Natural killer cell treated with Interleukin-12 subunit alpha and Interleukin-12 subunit beta and Interleukin-15 and Interleukin-18, amount 100 ng/mL, for 72 hours (primary cell): ENCODE measurements around the gene ETAA1. TPM values are rescaled to one million over a fixed set of nuclear protein-coding genes. Genes with fewer than 3 reads are reported as not detected.

Experiments used
- ATAC-seq, 2 donors: fragments of 150-1000 bp; cut with Tn5 transposase in 1 of 2; sonication (Bioruptor Pico), chemical (Tn5 transposase) in 1 of 2; 2 replicates each; pipeline ENCODE4 v1.10.0; 2021
- DNase-seq: peaks from one replicate; pipeline ENCODE4 v3.0.0; 2022; ENCODE audit warnings: low spot score
- H3K27ac Mint-ChIP-seq, 2 donors: 1 replicate in 1 of 2; 2 replicates in 1 of 2; pipeline ENCODE4 v1.8.0; 2022; ENCODE audit warnings: mixed read lengths in 2 of 2, mild to moderate bottlenecking in 1 of 2, moderate library complexity in 1 of 2
- H3K27me3 Mint-ChIP-seq, 2 donors: 1 replicate in 1 of 2; 2 replicates in 1 of 2; pipeline ENCODE4 v1.8.0; 2022; ENCODE audit warnings: mixed read lengths in 2 of 2
- H3K36me3 Mint-ChIP-seq: one replicate; pipeline ENCODE4 v1.8.0; 2022; ENCODE audit warnings: mixed read lengths
- H3K4me1 Mint-ChIP-seq, 2 donors: 1 replicate in 1 of 2; 2 replicates in 1 of 2; pipeline ENCODE4 v1.8.0; 2022; ENCODE audit warnings: low read depth in 2 of 2, mixed read lengths in 2 of 2, mild to moderate bottlenecking in 1 of 2
- H3K4me3 Mint-ChIP-seq: one replicate; pipeline ENCODE4 v1.8.0; 2022; ENCODE audit warnings: mixed read lengths
- H3K9me3 Mint-ChIP-seq: 2 replicates; pipeline ENCODE4 v1.8.0; 2022; ENCODE audit warnings: mixed read lengths
- total RNA-seq, 2 donors: library from RNA; stranded (reverse); gene quantifications; one replicate each; pipeline ENCODE4 v1.2.3, GENCODE V29; 2022

The ETAA1 gene
- total RNA-seq = 1 to 10 TPM; 6.9 to 8.0 TPM

DNA sequence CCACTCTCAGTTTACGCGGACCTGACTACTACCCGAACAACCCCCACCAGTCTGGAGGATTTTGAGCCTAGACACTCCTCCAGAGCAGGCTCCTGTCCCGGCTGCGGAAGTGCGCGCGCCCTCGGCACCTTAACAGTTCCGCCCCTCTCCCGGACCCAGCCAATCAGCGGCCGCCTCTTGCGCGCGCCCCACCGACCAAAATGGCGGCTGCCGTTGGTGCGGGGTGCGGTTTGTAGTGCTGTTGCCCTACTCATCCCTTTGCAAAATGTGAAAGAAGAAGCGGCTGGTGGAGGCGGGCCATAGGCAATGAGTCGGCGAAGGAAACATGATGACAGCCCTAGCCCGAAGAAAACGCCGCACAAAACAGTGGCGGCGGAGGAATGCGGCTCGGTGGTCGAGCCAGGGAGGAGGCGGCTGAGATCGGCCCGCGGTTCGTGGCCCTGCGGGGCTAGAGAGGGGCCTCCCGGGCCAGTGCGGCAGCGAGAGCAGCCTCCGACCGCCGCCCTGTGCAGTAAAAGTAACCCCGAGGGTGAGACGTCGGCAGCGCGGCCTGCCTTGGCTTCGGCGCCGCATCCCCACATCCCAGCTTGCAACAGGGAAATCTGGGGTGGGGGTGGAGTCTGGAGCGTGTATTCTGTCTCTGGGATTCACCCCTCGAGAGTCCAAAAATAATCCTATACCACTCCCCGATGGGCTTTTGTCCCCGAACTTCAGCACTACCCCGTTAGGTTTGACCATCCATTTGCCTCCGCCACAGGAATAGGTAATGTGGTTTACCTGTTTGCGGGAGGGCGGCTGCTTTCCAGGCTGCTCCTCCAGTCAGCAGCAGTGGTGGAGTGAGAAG is at the start of gene ETAA1:
Gene ETAA1 (plus strand): TSS at position 191 of the 844 bp plus-strand sequence. CDS start 116 bp downstream, at position 307.
- no peaks in the 10 kb centered on the region for H3K9me3 Mint-ChIP-seq
- peak within 1 kb of the TSS; percentile 91 to 95 for H3K27ac Mint-ChIP-seq
- ATAC-seq = peak; percentile 100
- no peaks in the 10 kb centered on the region for H3K27me3 Mint-ChIP-seq
- peak within 1 kb of the TSS; percentile 98 for H3K4me3 Mint-ChIP-seq
- H3K4me1 Mint-ChIP-seq = peaks cover 5 to 12% of the 10 kb centered on the region in 2 donors
- peak; percentile 94 for DNase-seq
- H3K36me3 Mint-ChIP-seq = peaks cover 4% of the 10 kb centered on the region

DNA sequence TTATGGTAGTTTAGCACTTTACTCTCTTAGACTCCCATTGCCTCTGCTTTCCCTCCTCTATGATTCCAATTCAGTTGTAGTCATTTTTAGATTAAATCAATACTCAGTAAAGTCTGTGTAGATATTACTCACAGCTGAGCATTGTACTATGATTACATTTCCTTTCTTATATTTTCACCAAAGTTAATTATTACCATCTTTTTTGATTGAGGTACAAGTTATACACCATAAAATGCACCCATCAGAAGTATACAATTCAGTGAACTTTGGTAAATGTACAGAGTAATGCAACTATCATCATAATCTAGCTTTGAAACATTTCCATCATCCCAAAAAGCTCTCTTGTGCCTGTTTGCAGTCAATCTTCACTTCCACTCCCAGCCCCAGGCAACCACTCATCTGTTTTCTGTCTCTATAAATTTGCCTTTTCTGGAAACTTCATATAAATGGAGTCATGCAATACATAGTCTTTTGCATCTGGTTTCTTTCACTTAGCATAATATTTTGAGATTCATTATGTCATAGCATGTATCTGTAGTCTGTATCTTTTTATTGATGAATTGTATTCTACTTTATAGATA is 30.2 kb upstream of the ETAA1 start:
- Mint-ChIP-seq H3K27ac (no peak overlapping the region), H3K36me3 (no peaks in the 10 kb centered on the region), H3K9me3 (peaks cover 4% of the 10 kb centered on the region), H3K27me3 (peaks cover 32 to 56% of the 10 kb centered on the region in 2 donors), H3K4me1 (no peaks in the 10 kb centered on the region), H3K4me3 (no peak overlapping the region)
- ATAC-seq (no peak), DNase-seq (no peak)

DNA sequence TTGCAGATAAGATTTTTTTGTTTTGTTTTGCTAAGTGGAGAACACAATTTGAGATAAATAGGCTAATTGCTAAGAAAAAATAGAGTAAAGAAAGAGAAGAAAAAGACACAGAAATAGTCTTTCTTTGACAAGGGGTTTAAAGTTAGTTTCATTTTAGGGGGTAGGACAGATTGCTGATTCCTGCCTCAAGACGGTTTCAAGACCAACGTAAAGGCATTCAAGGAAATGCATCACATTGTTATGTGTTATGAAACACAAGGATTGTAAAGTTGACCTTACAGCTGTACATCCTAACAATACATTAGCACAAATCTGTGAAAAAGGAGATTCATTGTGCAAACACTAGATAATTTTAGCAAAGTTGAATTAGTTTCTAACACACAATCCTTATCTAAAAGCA is 22.7 kb upstream of the ETAA1 start:
- peaks cover 4 to 18% of the 10 kb centered on the region in 2 donors for H3K27me3 Mint-ChIP-seq
- H3K36me3 Mint-ChIP-seq = no peaks in the 10 kb centered on the region
- ATAC-seq = no peak
- no peak overlapping the region for H3K27ac Mint-ChIP-seq
- H3K4me3 Mint-ChIP-seq = peak overlapping the region; percentile 16
- H3K9me3 Mint-ChIP-seq = no peaks in the 10 kb centered on the region
- DNase-seq = no peak
- H3K4me1 Mint-ChIP-seq = peaks cover 0 to 6% of the 10 kb centered on the region in 2 donors

DNA sequence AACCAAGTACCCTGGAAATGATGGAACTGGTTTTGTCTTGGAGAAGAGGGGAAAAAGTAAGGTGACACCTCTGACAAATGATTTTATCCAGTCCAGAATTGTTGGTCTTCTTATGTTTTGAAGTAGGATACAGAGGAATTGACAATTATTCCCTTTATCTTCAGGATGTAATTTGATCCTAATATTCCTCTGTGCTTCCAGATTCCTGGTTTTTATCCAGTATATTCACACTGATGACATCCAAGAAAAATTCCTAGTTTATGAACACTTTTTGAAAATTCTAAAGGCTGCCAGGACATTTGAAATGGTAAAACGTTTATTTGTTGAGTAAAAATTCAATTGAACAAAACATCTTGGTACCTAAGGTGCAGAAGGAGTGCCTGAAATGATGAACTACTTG is 22.2 kb upstream of the ETAA1 start:
- Mint-ChIP-seq H3K9me3 (no peaks in the 10 kb centered on the region), H3K27ac (no peak overlapping the region), H3K4me1 (peaks cover 0 to 6% of the 10 kb centered on the region in 2 donors), H3K36me3 (no peaks in the 10 kb centered on the region), H3K4me3 (no peak overlapping the region), H3K27me3 (peaks cover 4 to 15% of the 10 kb centered on the region in 2 donors)
- no peak for DNase-seq
- no peak for ATAC-seq

DNA sequence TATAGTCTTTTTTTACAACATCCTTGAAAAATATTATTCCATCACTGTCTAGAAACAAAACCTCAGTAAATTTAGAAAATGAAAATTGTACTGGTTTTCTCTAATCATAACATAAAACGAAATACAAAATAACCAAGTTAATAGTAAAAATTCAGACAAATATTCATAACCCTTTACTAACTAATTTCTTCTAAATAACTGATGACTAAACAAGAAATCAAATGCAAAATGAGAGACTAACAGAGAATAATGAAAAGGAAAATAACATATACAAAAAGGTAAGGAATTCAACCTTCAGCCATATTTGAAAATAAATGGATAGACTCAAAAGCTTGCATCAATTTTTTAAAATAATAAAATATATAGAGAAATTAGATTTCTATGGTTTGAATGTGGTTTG is 18.6 kb upstream of the ETAA1 start:
- ATAC-seq = no peak
- Mint-ChIP-seq H3K36me3 (no peaks in the 10 kb centered on the region), H3K27me3 (peaks cover 4 to 11% of the 10 kb centered on the region in 2 donors)

DNA sequence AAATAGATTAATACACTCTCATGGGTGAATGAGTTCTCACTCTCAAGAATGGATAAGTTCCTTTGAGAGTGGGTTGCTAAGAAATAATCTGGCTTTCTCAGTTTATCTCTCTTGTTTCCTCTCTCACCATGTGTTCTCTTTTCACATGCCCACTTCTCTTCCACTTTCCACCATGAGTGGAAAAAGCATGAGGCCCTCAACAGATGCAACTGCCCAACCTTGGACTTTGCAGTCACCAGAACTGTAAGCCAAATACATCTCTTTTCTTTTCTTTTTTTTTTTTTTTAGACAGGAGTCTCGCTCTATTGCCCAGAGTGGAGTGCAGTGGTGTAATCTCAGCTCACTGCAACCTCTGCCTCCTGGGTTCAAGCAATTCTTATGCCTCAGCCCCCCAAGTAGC is 18.1 kb upstream of the ETAA1 start:
- ATAC-seq (no peak), DNase-seq (no peak)
- Mint-ChIP-seq H3K36me3 (no peaks in the 10 kb centered on the region), H3K27me3 (peaks cover 4 to 10% of the 10 kb centered on the region in 2 donors), H3K9me3 (no peaks in the 10 kb centered on the region), H3K4me1 (peaks cover 0 to 8% of the 10 kb centered on the region in 2 donors), H3K27ac (no peak overlapping the region), H3K4me3 (no peak overlapping the region)

More for the DNA sequence above, 18.6 kb upstream of the ETAA1 start:
- no peak for DNase-seq
- Mint-ChIP-seq H3K4me1 (peaks cover 0 to 8% of the 10 kb centered on the region in 2 donors), H3K9me3 (no peaks in the 10 kb centered on the region), H3K4me3 (no peak overlapping the region), H3K27ac (no peak overlapping the region)

DNA sequence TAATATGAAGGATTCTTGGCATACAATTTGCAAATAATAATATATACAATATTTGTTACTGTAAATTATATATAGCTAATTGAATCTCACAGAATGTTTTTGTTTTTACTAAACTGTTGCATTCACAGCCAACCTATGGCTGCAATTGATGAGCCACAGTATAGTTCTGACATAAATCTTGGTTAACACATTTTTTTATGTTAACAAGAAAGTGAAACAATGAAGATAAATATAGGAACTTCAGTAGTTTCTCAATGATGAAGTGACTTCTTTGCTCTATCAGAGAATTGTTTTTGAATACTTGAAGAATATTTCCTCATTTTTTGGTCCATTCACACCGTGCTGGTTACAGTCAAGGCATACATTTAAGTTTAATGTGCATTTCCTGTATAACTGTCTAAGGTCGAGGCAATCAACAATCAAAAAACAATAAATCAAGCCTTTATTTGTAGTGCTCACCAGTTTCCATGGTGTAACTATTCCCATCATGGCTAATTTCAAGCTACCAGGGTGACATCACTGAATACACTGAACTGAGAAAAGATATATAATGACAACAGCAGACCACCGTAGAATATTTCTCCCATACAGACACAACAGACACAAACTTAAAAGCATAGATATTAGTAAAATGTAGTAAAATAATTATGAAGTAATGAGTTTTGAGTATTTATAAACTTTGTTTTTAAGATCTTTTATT is 12.9 kb upstream of the ETAA1 start:
- Mint-ChIP-seq H3K4me3 (peak overlapping the region; percentile 62), H3K9me3 (no peaks in the 10 kb centered on the region), H3K36me3 (no peaks in the 10 kb centered on the region), H3K27ac (peak overlapping the region; percentile 67 to 90), H3K4me1 (peaks cover 7 to 11% of the 10 kb centered on the region in 2 donors), H3K27me3 (no peaks in the 10 kb centered on the region)
- DNase-seq (no peak), ATAC-seq (peak; percentile 77 to 87)

DNA sequence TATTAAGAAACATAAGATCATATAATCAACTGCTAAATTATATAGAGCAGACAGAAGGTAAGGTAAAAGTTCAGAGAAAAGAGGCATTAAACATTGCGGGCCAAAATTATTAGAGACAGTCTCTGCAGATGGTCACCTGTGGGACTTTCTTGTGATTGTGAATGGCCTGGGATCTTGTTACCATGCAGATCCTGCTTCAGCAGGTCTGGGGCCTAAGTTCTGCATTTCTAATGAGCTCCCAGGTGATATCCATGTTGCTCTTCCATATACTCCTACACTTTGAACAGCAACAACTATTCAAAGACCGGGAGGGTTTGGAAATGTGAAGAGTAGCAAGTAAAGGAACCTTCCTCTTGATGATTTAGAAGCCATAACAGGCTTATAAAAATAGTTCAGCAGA is 8.5 kb upstream of the ETAA1 start:
- H3K36me3 Mint-ChIP-seq = no peaks in the 10 kb centered on the region
- DNase-seq (no peak), ATAC-seq (no peak)
- peaks cover 5 to 11% of the 10 kb centered on the region in 2 donors for H3K4me1 Mint-ChIP-seq
- no peaks in the 10 kb centered on the region for H3K9me3 Mint-ChIP-seq
- H3K27me3 Mint-ChIP-seq = no peaks in the 10 kb centered on the region
- no peak overlapping the region for H3K4me3 Mint-ChIP-seq
- no peak overlapping the region for H3K27ac Mint-ChIP-seq

DNA sequence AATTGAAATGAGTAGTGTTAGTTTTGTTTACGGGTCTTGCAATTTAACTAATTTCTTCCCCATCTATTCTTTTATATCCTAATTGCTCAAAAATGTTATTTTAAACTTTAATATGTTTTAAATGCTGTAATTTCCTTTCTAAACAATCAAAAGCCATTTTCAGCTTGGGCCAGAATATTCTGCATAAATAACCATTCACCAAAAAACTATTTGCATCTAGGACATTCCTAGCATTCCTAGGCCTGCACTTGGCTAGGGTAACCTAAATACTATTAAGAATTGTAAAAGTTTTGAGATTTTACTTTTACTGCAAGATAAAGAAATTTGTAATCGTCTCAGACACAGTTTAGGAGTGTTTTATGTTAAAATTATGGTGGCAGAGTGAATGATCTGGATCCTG is 7.8 kb upstream of the ETAA1 start:
- peaks cover 3 to 9% of the 10 kb centered on the region in 2 donors for H3K4me1 Mint-ChIP-seq
- H3K36me3 Mint-ChIP-seq = no peaks in the 10 kb centered on the region
- H3K27me3 Mint-ChIP-seq = no peaks in the 10 kb centered on the region
- ATAC-seq = no peak
- no peak overlapping the region for H3K27ac Mint-ChIP-seq
- H3K9me3 Mint-ChIP-seq = no peaks in the 10 kb centered on the region
- H3K4me3 Mint-ChIP-seq = no peak overlapping the region
- no peak for DNase-seq

DNA sequence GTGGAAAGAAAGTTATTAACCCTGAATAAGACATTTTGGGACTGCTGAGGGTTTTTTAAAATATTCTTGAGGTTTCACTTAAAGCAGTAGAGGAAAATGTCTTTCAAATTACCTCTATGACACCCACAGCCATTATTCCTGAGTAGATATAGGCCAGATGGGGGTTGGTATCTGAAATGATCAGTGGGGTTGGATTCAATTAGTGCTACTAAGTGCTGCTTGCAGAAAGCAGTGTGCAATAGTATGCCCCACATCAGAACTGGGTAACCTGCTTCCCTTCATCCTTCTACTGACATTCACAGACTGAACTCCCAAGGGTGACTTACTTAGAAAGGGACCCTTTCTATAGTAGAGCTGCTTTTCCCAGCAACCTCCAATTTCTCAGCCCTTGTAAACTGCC is 7.3 kb upstream of the ETAA1 start:
- H3K27me3 Mint-ChIP-seq = no peaks in the 10 kb centered on the region
- no peak for DNase-seq
- H3K9me3 Mint-ChIP-seq = no peaks in the 10 kb centered on the region
- H3K4me1 Mint-ChIP-seq = peaks cover 0 to 6% of the 10 kb centered on the region in 2 donors
- no peak overlapping the region for H3K4me3 Mint-ChIP-seq
- H3K36me3 Mint-ChIP-seq = no peaks in the 10 kb centered on the region
- ATAC-seq = no peak
- no peak overlapping the region for H3K27ac Mint-ChIP-seq

DNA sequence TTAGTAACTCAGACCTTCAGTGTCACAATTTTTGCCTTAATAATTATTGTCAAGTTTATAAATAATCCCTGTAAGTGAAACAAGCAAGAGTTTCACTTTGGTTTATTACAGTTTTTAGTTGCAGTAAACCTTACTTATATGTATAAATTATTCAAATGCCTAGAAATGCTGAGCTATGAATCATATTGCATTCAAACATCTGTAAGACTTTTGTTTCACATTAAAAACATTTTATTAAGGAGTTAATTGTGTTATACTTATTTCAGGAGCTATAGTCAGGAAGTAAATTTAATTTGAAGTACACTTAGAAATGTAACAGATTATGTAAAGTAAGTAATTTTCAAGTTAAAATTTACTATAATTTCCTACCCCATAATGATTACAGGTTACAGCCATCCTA is 3.9 kb upstream of the ETAA1 start:
- Mint-ChIP-seq H3K9me3 (no peaks in the 10 kb centered on the region), H3K4me3 (no peak overlapping the region), H3K27ac (no peak overlapping the region), H3K36me3 (peaks cover 4% of the 10 kb centered on the region), H3K4me1 (peaks cover 5 to 7% of the 10 kb centered on the region in 2 donors), H3K27me3 (no peaks in the 10 kb centered on the region)
- DNase-seq (no peak), ATAC-seq (no peak)

DNA sequence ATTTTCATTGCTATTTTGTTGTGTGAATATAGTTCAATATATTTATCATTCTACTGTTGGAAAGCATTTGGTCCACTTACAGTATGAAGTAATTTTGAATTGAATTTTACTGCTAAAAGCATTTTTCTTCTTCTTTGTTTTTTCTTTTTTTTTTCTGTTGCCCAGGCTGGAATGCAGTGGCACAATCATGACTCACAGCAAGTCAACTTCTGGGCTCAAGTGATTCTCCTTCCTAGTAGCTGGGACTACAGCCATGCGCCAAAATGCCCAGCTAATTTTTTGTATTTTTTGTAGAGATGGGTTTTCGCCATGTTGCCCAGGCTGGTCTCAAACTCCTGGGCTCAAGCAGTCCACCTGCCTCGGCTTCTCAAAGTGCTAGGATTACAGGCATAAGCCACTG is 2.4 kb upstream of the ETAA1 start:
- Mint-ChIP-seq H3K4me1 (peaks cover 5 to 7% of the 10 kb centered on the region in 2 donors), H3K36me3 (peaks cover 4% of the 10 kb centered on the region), H3K9me3 (no peaks in the 10 kb centered on the region), H3K27ac (peak overlapping the region in 1 of 2 donors; percentile 12), H3K27me3 (no peaks in the 10 kb centered on the region), H3K4me3 (no peak overlapping the region)
- DNase-seq (no peak), ATAC-seq (no peak)

DNA sequence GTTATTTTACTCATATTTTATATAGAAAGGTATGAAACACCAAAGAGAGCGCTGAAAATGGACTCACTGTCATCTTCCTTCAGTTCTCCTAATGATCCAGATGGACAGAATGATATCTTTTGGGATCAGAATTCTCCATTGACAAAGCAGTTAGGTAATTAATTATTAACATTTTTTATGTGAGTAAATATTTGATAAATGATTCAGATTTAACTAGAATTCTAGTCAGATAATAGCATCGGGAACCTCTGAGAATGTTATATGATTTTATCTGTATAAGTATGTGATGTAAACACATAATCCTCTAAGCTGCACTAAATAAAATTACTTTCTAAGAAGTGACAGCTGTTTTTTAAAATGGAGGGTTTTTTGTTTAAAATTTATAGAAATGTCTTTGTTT is 2.0 kb downstream of the ETAA1 start:
- H3K4me1 Mint-ChIP-seq = peaks cover 5 to 12% of the 10 kb centered on the region in 2 donors
- H3K4me3 Mint-ChIP-seq = no peak overlapping the region
- no peaks in the 10 kb centered on the region for H3K27me3 Mint-ChIP-seq
- no peak for ATAC-seq
- no peak for DNase-seq
- no peaks in the 10 kb centered on the region for H3K9me3 Mint-ChIP-seq
- no peak overlapping the region for H3K27ac Mint-ChIP-seq
- H3K36me3 Mint-ChIP-seq = peaks cover 5% of the 10 kb centered on the region
